H1 (cell line): ENCODE measurements around the gene MTM1. TPM values are rescaled to one million over a fixed set of nuclear protein-coding genes. Genes with fewer than 3 reads are reported as not detected.

Experiments used
- CTCF ChIA-PET: fragments of 300-600 bp; sonication (Branson Sonifier 250); formaldehyde crosslinking; loops from one replicate; lab custom pipeline; 2021; ENCODE audit not compliant: partially characterized antibody; lab: Charles Lee
- POLR2A ChIA-PET: fragments of 300-600 bp; sonication (Branson Sonifier 250); formaldehyde crosslinking; loops from one replicate; lab custom pipeline; 2021; ENCODE audit warnings: inconsistent platforms; ENCODE audit not compliant: partially characterized antibody; lab: Charles Lee
- DNase-seq, 2 experiments: peaks; one replicate each; pipeline versions ENCODE4 v3.0.0 to v3.0.0-alpha.2; 2010 to 2022; ENCODE audit warnings: low spot score in 2 of 2, low read depth in 1 of 2, mixed read lengths in 1 of 2
- FAIRE-seq: peaks from 2 replicates; lab custom pipeline; 2011; peaks lifted over from hg19 to GRCh38; lab: Jason Lieb, UNC
- H2AFZ ChIP-seq: 2 replicates; pipeline ENCODE4 v1.8.1; 2012; ENCODE audit warnings: low read length, inconsistent platforms
- H2AK5ac ChIP-seq: 2 replicates; pipeline ENCODE4 v1.6.1; 2013; ENCODE audit warnings: low read depth, low read length
- H2BK120ac ChIP-seq: replicated peaks from 2 replicates; pipeline ENCODE3; 2013; ENCODE audit warnings: low read depth, low read length, inconsistent platforms
- H2BK12ac ChIP-seq: 2 replicates; pipeline ENCODE4 v1.6.1; 2013; ENCODE audit warnings: low read depth, low read length
- H2BK15ac ChIP-seq: 2 replicates; pipeline ENCODE4 v1.6.1; 2013; ENCODE audit warnings: low read length
- H2BK20ac ChIP-seq: 2 replicates; pipeline ENCODE4 v1.6.1; 2013; ENCODE audit warnings: low read length
- H2BK5ac ChIP-seq: 2 replicates; pipeline ENCODE4 v1.6.1; 2013; ENCODE audit warnings: low read depth, low read length
- H3K14ac ChIP-seq: 2 replicates; pipeline ENCODE4 v1.6.1; 2013; ENCODE audit warnings: inconsistent platforms; ENCODE audit not compliant: insufficient read length
- H3K18ac ChIP-seq: 2 replicates; pipeline ENCODE4 v1.6.1; 2013; ENCODE audit warnings: low read length; ENCODE audit errors: extremely low read depth
- H3K23ac ChIP-seq: 2 replicates; pipeline ENCODE4 v1.6.1; 2013; ENCODE audit warnings: inconsistent platforms; ENCODE audit not compliant: insufficient read length
- H3K23me2 ChIP-seq: 2 replicates; pipeline ENCODE4 v1.6.1; 2013; ENCODE audit warnings: low read depth, low read length
- H3K27ac ChIP-seq: 2 replicates; pipeline ENCODE4 v1.6.1; 2011; ENCODE audit warnings: low read depth, low read length, inconsistent platforms
- H3K27me3 ChIP-seq, 4 experiments: replicated peaks in 1 of 4; 1 replicate in 1 of 4; 2 replicates in 3 of 4; pipeline versions ENCODE4 v1.6.1 to v1.8.1; 2011 to 2013; ENCODE audit warnings: low read length in 3 of 4, mild to moderate bottlenecking in 3 of 4, inconsistent platforms in 2 of 4, mixed read lengths in 2 of 4, moderate library complexity in 1 of 4; ENCODE audit not compliant: control insufficient read depth in 3 of 4, insufficient read depth in 3 of 4; ENCODE audit errors: extremely low read depth in 1 of 4
- H3K36me3 ChIP-seq, 4 experiments: 2 replicates each; pipeline versions ENCODE4 v1.6.1 to v1.8.1; 2011 to 2013; ENCODE audit warnings: mild to moderate bottlenecking in 4 of 4, low read length in 3 of 4, moderate library complexity in 2 of 4, control low read depth in 1 of 4, inconsistent platforms in 1 of 4; ENCODE audit not compliant: insufficient read depth in 4 of 4, control insufficient read depth in 2 of 4
- H3K4ac ChIP-seq: replicated peaks from 2 replicates; pipeline ENCODE3; 2013; ENCODE audit warnings: low read length, low read depth, mixed read lengths, inconsistent platforms; ENCODE audit not compliant: insufficient read length
- H3K4me1 ChIP-seq, 4 experiments: replicated peaks in 1 of 4; 1 replicate in 1 of 4; 2 replicates in 3 of 4; pipeline versions ENCODE4 v1.6.1 to v1.8.1; 2011 to 2013; ENCODE audit warnings: low read length in 3 of 4, inconsistent platforms in 2 of 4, mixed read lengths in 1 of 4; ENCODE audit not compliant: insufficient read depth in 4 of 4, control insufficient read depth in 3 of 4
- H3K4me2 ChIP-seq, 2 experiments: 2 replicates each; pipeline versions ENCODE4 v1.6.1 to v1.8.1; 2011 to 2013; ENCODE audit warnings: low read depth in 2 of 2, low read length in 2 of 2, control low read depth in 1 of 2, inconsistent platforms in 1 of 2, mild to moderate bottlenecking in 1 of 2; ENCODE audit not compliant: insufficient read depth in 1 of 2
- H3K4me3 ChIP-seq, 4 experiments: fragments of 200-600, 300-600 bp in 1 of 4; sonication (generic), shearing (Covaris generic), sonication (Bioruptor Twin) in 1 of 4; 2 replicates each; pipeline versions ENCODE4 v1.5.1 to v1.8.1; 2011 to 2016; ENCODE audit warnings: low read length in 4 of 4, low read depth in 3 of 4, control low read depth in 2 of 4, inconsistent platforms in 2 of 4, mild to moderate bottlenecking in 2 of 4, mixed read lengths in 1 of 4, moderate library complexity in 1 of 4; ENCODE audit not compliant: insufficient read depth in 2 of 4; ENCODE audit errors: extremely low read depth in 1 of 4
- H3K56ac ChIP-seq: replicated peaks from 2 replicates; pipeline ENCODE3; 2013; ENCODE audit warnings: low read depth, mild to moderate bottlenecking, mixed read lengths, low read length, inconsistent platforms; ENCODE audit not compliant: insufficient read length
- H3K79me1 ChIP-seq: 2 replicates; pipeline ENCODE4 v1.6.1; 2013; ENCODE audit warnings: low read depth, low read length, control low read depth
- H3K79me2 ChIP-seq, 2 experiments: 2 replicates each; pipeline versions ENCODE4 v1.6.1 to v1.8.1; 2012 to 2013; ENCODE audit warnings: low read length in 2 of 2, mild to moderate bottlenecking in 2 of 2, inconsistent platforms in 1 of 2; ENCODE audit not compliant: insufficient read depth in 2 of 2, control insufficient read depth in 1 of 2
- H3K9ac ChIP-seq, 4 experiments: replicated peaks in 1 of 4; 1 replicate in 1 of 4; 2 replicates in 3 of 4; pipeline versions ENCODE4 v1.6.1 to v1.8.1; 2011 to 2013; ENCODE audit warnings: low read depth in 3 of 4, low read length in 3 of 4, control low read depth in 2 of 4, mild to moderate bottlenecking in 2 of 4, moderate library complexity in 2 of 4, inconsistent platforms in 1 of 4; ENCODE audit errors: extremely low read depth in 1 of 4
- H3K9me3 ChIP-seq, 2 experiments: 2 replicates each; pipeline versions ENCODE4 v1.6.1 to v1.8.1; 2012 to 2013; ENCODE audit warnings: mild to moderate bottlenecking in 2 of 2, moderate library complexity in 2 of 2, control low read depth in 1 of 2, inconsistent platforms in 1 of 2, low read depth in 1 of 2, low read length in 1 of 2, mixed read lengths in 1 of 2; ENCODE audit not compliant: insufficient read depth in 2 of 2
- H4K20me1 ChIP-seq, 2 experiments: replicated peaks in 1 of 2; 2 replicates each; pipeline versions ENCODE3 to v1.8.1; 2011 to 2013; ENCODE audit warnings: inconsistent platforms in 2 of 2, low read length in 2 of 2, mild to moderate bottlenecking in 1 of 2; ENCODE audit not compliant: insufficient read depth in 2 of 2, control insufficient read depth in 1 of 2
- H4K5ac ChIP-seq: 2 replicates; pipeline ENCODE4 v1.6.1; 2013; ENCODE audit warnings: low read length, low read depth, mixed read lengths, inconsistent platforms; ENCODE audit not compliant: insufficient read length
- H4K8ac ChIP-seq: 2 replicates; pipeline ENCODE4 v1.8.0; 2013; ENCODE audit warnings: mild to moderate bottlenecking, moderate library complexity, low read length, inconsistent platforms; ENCODE audit not compliant: insufficient read depth; ENCODE audit errors: extremely low read depth
- H4K91ac ChIP-seq: replicated peaks from 2 replicates; pipeline ENCODE3; 2013; ENCODE audit warnings: low read length, mixed read lengths, inconsistent platforms; ENCODE audit not compliant: insufficient read length
- CBX8 ChIP-seq: fragments of 300-800, 300-1000 bp; sonication (generic); IDR thresholded peaks from 2 replicates; pipeline ENCODE4 v1.7.1; 2016; ENCODE audit warnings: low read depth, low read length, borderline replicate concordance
- CREB1 ChIP-seq: IDR thresholded peaks from 2 replicates; pipeline ENCODE4 v1.6.1; 2012; ENCODE audit warnings: inconsistent platforms
- JUND ChIP-seq: IDR thresholded peaks from 2 replicates; pipeline ENCODE4 v1.6.1; 2011; ENCODE audit warnings: mild to moderate bottlenecking, improper control_type of control experiment, low read length
- RAD21 ChIP-seq, 2 experiments: IDR thresholded peaks in 1 of 2; conservative IDR thresholded peaks in 1 of 2; 2 replicates each; pipeline ENCODE4 v1.6.1; 2011; ENCODE audit warnings: low read depth in 2 of 2, low read length in 2 of 2, improper control_type of control experiment in 1 of 2, inconsistent platforms in 1 of 2, mild to moderate bottlenecking in 1 of 2, moderate library complexity in 1 of 2
- SIN3A ChIP-seq, 2 experiments: IDR thresholded peaks in 1 of 2; conservative IDR thresholded peaks in 1 of 2; 2 replicates each; pipeline ENCODE4 v1.6.1; 2011 to 2012; ENCODE audit warnings: low read length in 2 of 2, improper control_type of control experiment in 1 of 2, low read depth in 1 of 2, mild to moderate bottlenecking in 1 of 2
- SP4 ChIP-seq: IDR thresholded peaks from 2 replicates; pipeline ENCODE4 v1.6.1; 2012; ENCODE audit warnings: low read length, inconsistent platforms
- YY1 ChIP-seq: IDR thresholded peaks from 2 replicates; pipeline ENCODE4 v1.6.1; 2011; ENCODE audit warnings: low read depth, mild to moderate bottlenecking, low read length
- WGBS, 2 experiments: shearing (Covaris generic) in 1 of 2; methylation state at CpG; one replicate each; pipeline versions ENCODE4 v1.1.6 to v1.1.7; 2013 to 2015; ENCODE audit warnings: low lambda C conversion rate in 2 of 2, mixed read lengths in 2 of 2, inconsistent platforms in 1 of 2, low coverage in 1 of 2, missing lambda C conversion rate in 1 of 2; ENCODE audit not compliant: insufficient replicate concordance in 2 of 2, insufficient coverage in 1 of 2, insufficient read length in 1 of 2; ENCODE audit errors: extremely low coverage in 1 of 2, missing lambda C conversion rate in 1 of 2; 5-methylcytosine and 5-hydroxymethylcytosine counted together
- polyA plus RNA-seq, 7 experiments: library from polyadenylated mRNA; depleted of rRNA in 3 of 7; stranded (reverse) in 5 of 7; unstranded in 2 of 7; fragments of >200 nt in 5 of 7; fragments of 200-250 nt in 2 of 7; gene quantifications; 1 replicate in 5 of 7; 2 replicates in 1 of 7; 4 replicates in 1 of 7; pipeline versions ENCODE4 v1.2.1 to v1.2.3, GENCODE V29; 2011 to 2013; ENCODE audit warnings: missing spikeins in 2 of 7, mixed read lengths in 2 of 7
- total RNA-seq: library from RNA; stranded (reverse); fragmentation: NEBNext Ultra II Directional; extraction: Animal tissue kit (Norgen Biotek cat#: 25700); gene quantifications from 2 replicates; pipeline ENCODE4 v1.2.1, GENCODE V29; 2021

The MTM1 gene
- total and polyA plus RNA-seq, 2 of the 8 experiments (the other 6 are each of a cell fraction or from before 2014, with no cell fraction given): 2.3 to 8.4 TPM

DNA sequence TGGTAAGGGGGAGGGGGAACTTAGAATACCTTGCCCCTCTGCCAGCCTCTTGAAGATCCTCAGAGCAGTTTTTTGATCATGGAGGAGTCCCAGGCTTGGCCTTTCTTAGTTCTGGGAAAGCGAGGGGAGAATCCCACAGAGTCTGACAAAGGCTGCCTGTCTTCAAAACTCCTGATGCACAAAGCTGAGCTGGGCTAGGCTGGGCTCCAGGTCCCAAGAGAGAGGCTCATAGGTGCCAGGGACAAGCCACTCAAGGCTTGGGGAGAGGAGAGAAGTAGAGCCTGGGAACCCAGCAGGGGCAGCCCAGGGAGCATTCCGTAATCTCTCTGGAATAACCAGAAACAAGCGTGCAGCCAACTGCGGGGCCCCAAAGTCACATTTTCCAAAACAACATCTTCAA is 37.0 kb upstream of the MTM1 start:
- Histone ChIP-seq H3K79me1 (no peaks in the 10 kb centered on the region), H3K23ac (no peak overlapping the region), H2BK15ac (no peak overlapping the region), H3K4me3 (no peak overlapping the region), H4K20me1 (no peaks in the 10 kb centered on the region), H2BK120ac (no peak overlapping the region), H4K5ac (no peak overlapping the region), H3K27ac (no peak overlapping the region), H3K18ac (no peak overlapping the region), H3K27me3 (no peaks in the 10 kb centered on the region), H2BK12ac (no peak overlapping the region), H3K9me3 (no peaks in the 10 kb centered on the region), H3K4ac (no peak overlapping the region), H4K8ac (no peak overlapping the region), H2AK5ac (no peak overlapping the region), H3K4me2 (no peak overlapping the region)
- CTCF ChIA-PET: interaction anchor here (0.8 to 1.5 kb wide), 2 partner anchors 12 to 113 kb away, joined by 3 to 4 read pairs; no protein-coding TSS in a partner anchor
- DNase-seq: no peak
- FAIRE-seq: no peak
- TF ChIP-seq CREB1 (no peak), CBX8 (no peak), YY1 (no peak), SIN3A (conservative IDR thresholded peaks at IDR 0.05 in 1 of 2, IDR thresholded peaks at IDR 0.05 in 1 of 2; ENCODE audit: low read depth in 1 of 2, low read length in 2 of 2) (no peak), JUND (no peak), SP4 (no peak), RAD21 (IDR thresholded peaks at IDR 0.05 in 1 of 2, conservative IDR thresholded peaks at IDR 0.05 in 1 of 2; ENCODE audit: low read depth in 2 of 2, low read length in 2 of 2) (no peak)
- TF ChIP-seq, all 59 proteins: peak for 0
- Histone ChIP-seq H2BK20ac (no peak overlapping the region), H2BK5ac (no peak overlapping the region), H3K14ac (no peak overlapping the region), H3K79me2 (no peaks in the 10 kb centered on the region), H3K4me1 (no peaks in the 10 kb centered on the region), H2AFZ (no peak overlapping the region), H3K36me3 (no peaks in the 10 kb centered on the region), H3K9ac (no peak overlapping the region), H3K23me2 (no peaks in the 10 kb centered on the region), H4K91ac (no peak overlapping the region), H3K56ac (no peak overlapping the region)
- whole genome bisulfite sequencing, 2 experiments: 100% methylated on average over 3 of the region's 4 CpGs; no CpG with 5 or more reads in 1 of the 2 experiments
- POLR2A ChIA-PET: no interaction called here
